HEK293 (cell line): ENCODE results near the gene CHRM4.
A peak's percentile ranks its signal among the peaks of the same experiment; 100 is the strongest.

Experiments
- CTCF ChIA-PET: fragments of 350-600 bp; formaldehyde crosslinking; extraction: SDS; loops from one replicate; lab custom pipeline; 2021; ENCODE audit warnings: antibody characterized with exemption; lab: Yijun Ruan, JAX
- POLR2A ChIA-PET: fragments of 300-600 bp; formaldehyde crosslinking; extraction: SDS; loops from one replicate; lab custom pipeline; 2020; ENCODE audit warnings: antibody characterized with exemption, inconsistent platforms; lab: Yijun Ruan, JAX
- H3K27ac ChIP-seq: fragments of 200-500 bp; sonication (Bioruptor generic); 2 replicates; pipeline ENCODE4 v1.5.1; 2014; ENCODE audit warnings: low read depth, low read length, control low read depth, inconsistent platforms; ENCODE audit errors: extremely low read depth
- H3K36me3 ChIP-seq, 2 experiments: fragments of 200-500 bp in 1 of 2; sonication (Bioruptor generic) in 1 of 2; 1 replicate in 1 of 2; 2 replicates in 1 of 2; pipeline ENCODE4 v1.5.1; 2014 to 2017; ENCODE audit warnings: inconsistent platforms in 2 of 2, low read length in 2 of 2; ENCODE audit not compliant: control insufficient read depth in 2 of 2, insufficient read depth in 1 of 2
- H3K4me1 ChIP-seq: fragments of 200-500 bp; sonication (Bioruptor generic); 2 replicates; pipeline ENCODE4 v1.5.1; 2014; ENCODE audit warnings: mild to moderate bottlenecking, low read length, inconsistent platforms; ENCODE audit not compliant: control insufficient read depth, insufficient read depth
- H3K4me3 ChIP-seq: 2 replicates; pipeline ENCODE4 v1.5.1; 2011; ENCODE audit warnings: low read depth, mild to moderate bottlenecking, control low read depth, low read length, moderate library complexity
- H3K9me3 ChIP-seq: fragments of 200-500 bp; sonication (Bioruptor generic); 2 replicates; pipeline ENCODE4 v1.5.1; 2014; ENCODE audit warnings: low read depth, low read length, inconsistent platforms; ENCODE audit not compliant: control insufficient read depth, insufficient read depth
- FEZF1 ChIP-seq: fragments of 450-650 bp; formaldehyde crosslinking; IDR thresholded peaks from 2 replicates; pipeline ENCODE4 v1.5.1; 2016; ENCODE audit warnings: missing biosample characterization, missing genetic modification characterization
- KLF17 ChIP-seq: fragments of 450-650 bp; formaldehyde crosslinking; IDR thresholded peaks from 2 replicates; pipeline ENCODE4 v1.5.1; 2016; ENCODE audit warnings: missing biosample characterization, missing genetic modification characterization
- KLF9 ChIP-seq: fragments of 450-650 bp; formaldehyde crosslinking; IDR thresholded peaks from 2 replicates; pipeline ENCODE4 v1.5.1; 2016; ENCODE audit warnings: missing biosample characterization, missing genetic modification characterization, low read depth
- REPIN1 ChIP-seq: fragments of 450-650 bp; formaldehyde crosslinking; IDR thresholded peaks from 2 replicates; pipeline ENCODE4 v1.5.1; 2017; ENCODE audit warnings: missing biosample characterization, missing genetic modification characterization, low read depth
- TCF7L2 ChIP-seq: IDR thresholded peaks from 2 replicates; pipeline ENCODE4 v1.6.1; 2011; ENCODE audit warnings: low read depth, mild to moderate bottlenecking, inconsistent platforms, low read length, moderate library complexity, borderline replicate concordance
- ZBTB11 ChIP-seq: fragments of 450-650 bp; formaldehyde crosslinking; conservative IDR thresholded peaks from 2 replicates; pipeline ENCODE4 v1.5.1; 2016; ENCODE audit warnings: low read depth, missing biosample characterization, missing genetic modification characterization
- ZBTB17 ChIP-seq: fragments of 450-650 bp; formaldehyde crosslinking; IDR thresholded peaks from 2 replicates; pipeline ENCODE4 v1.5.1; 2016; ENCODE audit warnings: missing biosample characterization, missing genetic modification characterization
- ZFP3 ChIP-seq: fragments of 450-650 bp; formaldehyde crosslinking; IDR thresholded peaks from 2 replicates; pipeline ENCODE4 v1.5.1; 2016; ENCODE audit warnings: low read depth, missing biosample characterization, missing genetic modification characterization
- ZNF16 ChIP-seq: fragments of 450-650 bp; formaldehyde crosslinking; IDR thresholded peaks from 2 replicates; pipeline ENCODE4 v1.5.1; 2016; ENCODE audit warnings: low read depth, missing biosample characterization, missing genetic modification characterization
- ZNF23 ChIP-seq: fragments of 450-650 bp; formaldehyde crosslinking; IDR thresholded peaks from 2 replicates; pipeline ENCODE4 v1.5.1; 2016; ENCODE audit warnings: missing biosample characterization, missing genetic modification characterization, borderline replicate concordance
- ZNF555 ChIP-seq: fragments of 450-650 bp; formaldehyde crosslinking; conservative IDR thresholded peaks from 2 replicates; pipeline ENCODE4 v1.5.1; 2017; ENCODE audit warnings: missing biosample characterization, mild to moderate bottlenecking, missing genetic modification characterization, inconsistent platforms
- ZNF585B ChIP-seq: fragments of 450-650 bp; formaldehyde crosslinking; IDR thresholded peaks from 2 replicates; pipeline ENCODE4 v1.5.1; 2016; ENCODE audit warnings: missing biosample characterization, missing genetic modification characterization
- ZNF639 ChIP-seq: fragments of 450-650 bp; formaldehyde crosslinking; IDR thresholded peaks from 2 replicates; pipeline ENCODE4 v1.5.1; 2016; ENCODE audit warnings: missing biosample characterization, missing genetic modification characterization
- ZNF664 ChIP-seq: fragments of 450-650 bp; formaldehyde crosslinking; IDR thresholded peaks from 2 replicates; pipeline ENCODE4 v1.5.1; 2016; ENCODE audit warnings: missing biosample characterization, missing genetic modification characterization
- ZNF670 ChIP-seq: fragments of 450-650 bp; formaldehyde crosslinking; IDR thresholded peaks from 2 replicates; pipeline ENCODE4 v1.5.1; 2016; ENCODE audit warnings: missing biosample characterization, missing genetic modification characterization, low read depth
- ZNF777 ChIP-seq: fragments of 450-650 bp; formaldehyde crosslinking; IDR thresholded peaks from 2 replicates; pipeline ENCODE4 v1.5.1; 2017; ENCODE audit warnings: missing biosample characterization, missing genetic modification characterization, borderline replicate concordance

Gene CHRM4

GRCh38 chr11:46343520-46343919, 48.1 kb downstream of the CHRM4 start (continued):
- TF ChIP-seq KLF17 (tag by site-specific recombination) (no peak), ZFP3 (tag by site-specific recombination) (no peak), ZNF585B (tag by site-specific recombination) (no peak), ZNF555 (tag by site-specific recombination) (no peak), ZNF23 (no peak), ZNF639 (tag by site-specific recombination) (no peak), ZNF670 (tag by site-specific recombination) (no peak), ZNF16 (no peak), TCF7L2 (no peak)

GRCh38 chr11:46342239-46342638, 49.3 kb downstream of the CHRM4 start:
- CTCF ChIA-PET: interaction anchor here (0.6 to 2.5 kb wide), 4 partner anchors 10 to 105 kb away, joined by 3 to 19 read pairs (median 3); no protein-coding TSS in a partner anchor
- H3K27ac ChIP-seq: no peak overlapping the region

GRCh38 chr11:46341454-46341853, 50.1 kb downstream of the CHRM4 start:
- POLR2A ChIA-PET: no interaction called here
- 0 out of 2 replicates have a peak, but pooled peaks have one; percentile 22 for TF ChIP-seq ZNF664 (tag by site-specific recombination)
- no peak for TF ChIP-seq FEZF1 (tag by site-specific recombination)
- H3K4me1 ChIP-seq: peaks cover 6% of the 10 kb centered on the region; the same call in 1 of the 2 replicates

More at GRCh38 chr11:46342239-46342638, 49.3 kb downstream of the CHRM4 start:
- Histone ChIP-seq H3K4me1 (peaks cover 6% of the 10 kb centered on the region; the same call in 1 of the 2 replicates), H3K36me3 (no peaks in the 10 kb centered on the region), H3K9me3 (no peaks in the 10 kb centered on the region), H3K4me3 (no peak overlapping the region)
- TF ChIP-seq KLF9 (no peak), ZNF777 (no peak), REPIN1 (no peak)
- POLR2A ChIA-PET: no interaction called here

GRCh38 chr11:46339816-46340215, 51.8 kb downstream of the CHRM4 start:
- CTCF ChIA-PET: interaction anchor here (0.8 to 1.5 kb wide), 5 partner anchors 12 to 199 kb away, joined by 3 to 4 read pairs (median 3); no protein-coding TSS in a partner anchor
- 0 out of 2 replicates have a peak, but pooled peaks have one; percentile 21 for TF ChIP-seq ZBTB17
- no peak for TF ChIP-seq ZBTB11 (tag by site-specific recombination)
- no peak overlapping the region for H3K4me3 ChIP-seq
- peaks cover 6% of the 10 kb centered on the region; the same call in 1 of the 2 replicates for H3K4me1 ChIP-seq
- no peaks in the 10 kb centered on the region for H3K36me3 ChIP-seq
- POLR2A ChIA-PET: no interaction called here
- H3K27ac ChIP-seq: no peak overlapping the region
- no peaks in the 10 kb centered on the region for H3K9me3 ChIP-seq

More at GRCh38 chr11:46341454-46341853, 50.1 kb downstream of the CHRM4 start:
- CTCF ChIA-PET: interaction anchor here (0.6 to 2.5 kb wide), 3 partner anchors 10 to 104 kb away, joined by 3 to 19 read pairs (median 3); no protein-coding TSS in a partner anchor
- no peaks in the 10 kb centered on the region for H3K9me3 ChIP-seq
- H3K4me3 ChIP-seq: no peak overlapping the region
- no peak overlapping the region for H3K27ac ChIP-seq
- no peaks in the 10 kb centered on the region for H3K36me3 ChIP-seq
